GM18498 (cell line): ENCODE results near the gene ETNPPL.

Experiments
- ATAC-seq: cut with Tn5 transposase; IDR thresholded peaks from one replicate; pipeline ENCODE4 v1.9.1; 2021; ENCODE audit warnings: mild to moderate bottlenecking, moderate library complexity; ENCODE audit not compliant: unreplicated experiment

ETNPPL gene

DNA sequence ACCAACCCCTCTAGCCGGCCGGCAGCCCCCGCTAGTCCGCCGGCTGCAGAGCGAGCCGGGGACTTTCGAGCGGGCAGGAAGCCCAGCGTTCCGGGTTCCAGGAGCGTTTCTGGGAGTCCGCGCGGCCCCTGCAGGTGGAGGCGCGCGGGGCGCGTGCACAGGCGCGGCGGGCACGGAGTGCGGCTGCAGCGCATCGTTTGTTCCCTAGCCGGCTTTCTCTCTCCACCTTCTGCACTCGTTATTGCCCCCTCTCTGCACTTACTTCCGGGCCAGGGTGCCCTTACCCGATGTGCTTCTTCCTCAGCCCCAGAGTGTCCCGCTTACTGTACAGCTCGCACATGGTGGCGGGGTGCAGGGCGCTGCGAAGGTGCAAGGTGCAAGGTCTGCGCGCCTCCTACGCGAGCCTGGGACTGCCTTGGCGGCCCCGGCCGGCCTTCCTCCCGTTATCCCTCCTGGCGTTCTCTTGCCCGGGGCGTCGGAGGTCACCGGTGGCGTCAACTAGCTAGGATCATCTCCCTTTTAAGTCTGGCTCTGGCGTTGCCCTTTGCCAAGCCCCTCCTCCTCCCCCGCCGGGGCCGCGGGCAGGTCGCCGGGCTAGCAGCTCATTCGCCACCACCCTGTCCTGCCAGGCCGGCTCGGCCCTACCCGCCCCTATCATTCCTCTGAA, at the start of gene ETNPPL:
Gene ETNPPL, minus strand, starts transcription at position 495 of the 667 bp plus-strand sequence. Its CDS starts 155 bp downstream, at position 340.
- peak; percentile 59 for ATAC-seq

DNA sequence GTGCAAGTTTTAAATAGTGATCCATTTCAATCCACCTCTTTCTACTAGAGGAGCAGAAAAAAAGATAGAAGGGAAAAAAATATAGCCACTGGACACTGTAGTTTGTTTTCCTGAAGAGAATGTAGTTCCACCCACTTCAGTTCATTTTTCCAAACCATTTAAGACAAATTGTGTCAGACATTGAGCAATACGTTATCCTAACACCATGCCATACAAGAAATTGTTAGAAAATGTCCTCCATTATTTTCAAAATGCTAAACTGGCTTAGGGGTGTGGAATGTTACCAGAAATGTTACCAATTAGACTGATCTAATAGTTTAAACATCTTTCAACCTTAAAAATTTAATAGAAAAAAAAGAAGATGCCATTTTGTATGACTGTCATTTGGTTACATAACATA, 48.6 kb upstream of the ETNPPL start:
- no peak for ATAC-seq

DNA sequence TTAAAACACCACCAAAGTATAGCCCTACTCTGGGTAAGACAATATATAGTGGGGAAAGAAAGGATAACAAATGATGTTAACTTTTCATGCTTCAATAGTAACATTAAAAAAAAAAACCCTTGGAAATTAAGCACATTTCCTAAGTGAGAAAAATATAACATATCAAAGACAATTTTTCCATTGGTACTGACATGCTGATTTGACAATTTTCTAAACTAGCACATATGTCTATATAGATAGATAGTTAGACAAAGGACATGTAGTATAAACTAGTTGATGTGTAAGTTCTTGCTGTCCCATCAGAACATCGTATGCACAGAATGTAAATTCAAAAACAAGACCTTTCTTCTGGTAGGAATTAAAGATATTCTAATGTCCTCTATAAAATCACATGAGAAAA, 47.2 kb upstream of the ETNPPL start:
- no peak for ATAC-seq

DNA sequence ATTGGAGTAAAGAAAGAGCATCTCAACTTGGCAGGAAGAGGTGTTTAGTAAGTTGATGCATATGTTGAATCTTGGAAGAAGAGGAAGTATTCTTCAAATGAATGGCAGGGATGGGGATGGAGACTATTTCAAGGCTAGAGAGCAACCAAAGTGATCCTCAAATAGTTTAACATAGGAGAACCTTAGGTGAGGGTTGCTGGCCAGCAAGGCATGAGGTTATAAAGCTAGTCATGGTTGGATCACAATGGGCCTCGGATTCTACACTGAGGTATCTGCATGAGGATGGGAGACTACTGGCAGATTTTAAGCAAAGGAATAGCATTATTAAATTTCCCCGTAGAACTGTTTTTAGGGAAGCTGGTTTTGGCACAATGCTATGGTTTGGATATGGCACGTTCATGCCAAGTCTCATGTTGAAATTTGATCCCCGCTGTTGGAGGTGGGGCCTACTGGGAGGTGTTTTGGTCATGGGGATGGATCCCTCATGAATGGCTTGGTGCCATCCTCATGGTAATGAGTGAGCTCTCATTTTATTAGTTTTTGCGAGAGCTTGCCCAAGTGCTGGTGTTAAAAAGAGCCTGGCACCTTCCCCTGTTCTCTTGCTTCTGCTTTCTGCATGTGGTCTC, 41.9 kb upstream of the ETNPPL start:
- ATAC-seq, result no peak

DNA sequence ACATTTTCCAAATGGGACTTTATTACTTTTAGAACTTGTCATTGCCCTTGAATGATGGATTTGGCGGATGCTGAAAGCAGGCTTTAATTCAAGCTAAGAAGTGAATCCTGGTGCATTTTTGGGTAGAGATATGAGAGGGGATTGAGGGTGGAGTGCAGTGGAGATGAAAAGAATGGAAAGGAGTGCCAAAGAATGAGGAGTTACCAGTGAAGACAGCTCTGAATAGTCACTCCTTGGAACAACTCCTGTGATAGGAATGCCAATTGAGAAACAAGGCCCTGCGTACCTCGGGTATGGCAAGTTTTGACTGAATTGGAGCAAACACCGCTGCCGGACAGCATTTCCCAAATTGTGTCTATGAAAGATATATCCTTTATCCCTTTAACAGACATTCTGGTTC, 36.5 kb upstream of the ETNPPL start:
- ATAC-seq, result no peak

DNA sequence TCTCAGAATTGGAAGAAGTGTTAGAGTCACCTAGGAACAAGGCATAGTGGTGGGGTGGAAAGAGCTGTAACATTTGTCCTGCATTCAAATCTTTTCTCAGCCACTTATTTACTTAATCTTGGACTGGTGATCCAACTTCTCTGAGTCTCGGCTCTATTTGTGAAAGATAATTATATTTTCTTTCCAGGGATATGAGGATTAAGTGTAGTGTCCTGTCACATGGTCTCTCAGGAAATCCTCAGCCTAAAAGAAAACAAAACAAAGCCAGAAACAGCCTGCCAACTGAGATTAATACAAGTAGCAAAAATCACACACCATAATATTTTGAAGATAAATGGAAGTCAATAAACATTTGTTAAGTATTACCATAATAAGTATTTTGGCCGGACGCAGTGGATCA, 33.3 kb upstream of the ETNPPL start:
- no peak for ATAC-seq

DNA sequence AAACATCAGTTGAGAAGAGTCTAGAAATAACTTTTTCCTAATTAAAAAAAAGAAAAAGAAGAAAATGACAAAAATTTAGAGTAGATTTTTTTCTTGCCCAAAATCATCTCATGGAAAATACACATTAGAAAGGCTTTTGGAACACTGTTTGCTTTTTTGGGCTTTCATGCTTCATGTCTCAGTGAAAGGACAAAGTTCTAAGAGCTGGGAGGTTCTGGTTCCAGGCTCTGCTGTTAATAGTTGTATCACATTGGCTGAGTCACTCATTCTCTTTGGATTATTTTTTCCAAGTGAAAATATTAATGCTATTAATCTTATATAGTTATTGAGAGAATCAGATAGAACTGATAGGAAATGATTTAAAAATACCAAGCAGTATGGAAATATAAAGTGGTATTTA, 32.9 kb upstream of the ETNPPL start:
- no peak for ATAC-seq

DNA sequence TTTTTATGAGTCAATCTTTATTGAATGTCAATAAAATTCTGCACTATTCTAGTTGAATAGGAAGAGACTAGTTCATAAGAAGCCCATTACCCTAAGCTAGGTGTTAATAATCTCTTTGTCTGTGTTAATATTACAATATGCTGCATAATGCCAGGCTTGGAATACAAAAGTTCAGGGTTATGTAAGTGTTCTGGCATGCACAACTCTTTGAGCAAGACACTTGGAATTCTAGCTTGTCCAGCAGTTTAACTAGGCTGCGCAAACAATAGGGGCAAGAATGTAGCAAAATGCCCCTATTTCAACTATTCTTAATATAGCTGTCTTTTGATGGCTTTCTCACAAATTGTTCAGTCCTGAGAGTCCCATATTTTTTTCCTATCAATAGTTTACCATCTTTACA, 31.3 kb upstream of the ETNPPL start:
- ATAC-seq, result no peak

DNA sequence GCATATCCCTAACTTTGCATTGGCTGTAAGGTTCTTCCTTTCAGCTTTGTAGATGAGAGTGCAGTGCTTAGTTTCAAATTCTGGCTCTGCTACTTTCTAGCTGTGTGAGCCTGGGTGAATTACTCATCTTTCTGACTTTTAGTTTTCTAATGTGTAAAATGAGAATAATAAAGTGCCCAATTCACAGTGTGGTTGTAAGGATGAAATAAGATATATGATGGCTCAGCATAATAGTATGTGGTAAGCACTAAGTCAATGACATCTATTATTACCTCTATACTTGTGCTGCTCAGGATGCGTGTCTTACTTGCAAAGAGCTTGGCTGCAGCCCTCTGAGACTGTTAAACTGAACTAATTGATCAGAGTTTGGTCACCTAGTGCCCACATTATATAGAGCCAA, 30.6 kb upstream of the ETNPPL start:
- no peak for ATAC-seq

DNA sequence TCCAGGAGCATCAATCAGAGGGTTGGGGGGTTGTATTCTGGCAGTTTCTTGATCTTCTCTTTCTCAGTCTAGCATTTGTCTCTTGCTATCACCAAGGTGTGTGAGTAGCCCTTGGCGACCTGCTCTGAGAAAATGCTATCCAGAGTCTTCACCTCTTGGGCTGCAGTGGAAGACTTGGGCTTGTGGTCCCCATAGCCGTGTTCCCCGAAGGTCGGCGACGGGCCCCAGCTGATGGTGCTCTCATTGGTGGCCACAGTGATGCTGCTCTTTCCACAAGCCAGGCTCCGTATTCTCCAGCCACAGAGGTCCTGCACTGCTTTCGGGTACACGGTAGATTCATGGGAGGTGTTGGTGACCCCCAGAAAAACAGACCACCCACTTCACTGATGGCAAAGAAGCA, 25.9 kb upstream of the ETNPPL start:
- ATAC-seq, result no peak

DNA sequence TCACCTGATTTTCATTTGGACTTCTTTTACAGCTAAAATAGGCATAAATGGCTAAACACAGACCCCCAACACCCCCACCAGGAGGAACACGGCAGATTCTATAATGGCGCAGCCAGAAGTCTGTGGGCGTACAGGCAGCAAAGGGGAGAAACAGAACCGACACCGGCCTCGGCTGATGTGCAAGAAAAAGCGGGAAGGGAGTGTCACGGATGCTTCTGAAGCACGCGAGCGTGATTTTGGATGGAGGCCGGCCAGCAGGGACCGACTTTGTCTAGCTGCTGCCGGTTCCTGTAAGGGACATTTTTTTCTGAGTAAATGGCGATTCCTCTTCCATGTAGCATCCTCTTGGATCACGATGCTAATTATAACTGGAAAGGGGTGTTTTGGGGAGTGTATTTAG, 24.9 kb upstream of the ETNPPL start:
- no peak for ATAC-seq

DNA sequence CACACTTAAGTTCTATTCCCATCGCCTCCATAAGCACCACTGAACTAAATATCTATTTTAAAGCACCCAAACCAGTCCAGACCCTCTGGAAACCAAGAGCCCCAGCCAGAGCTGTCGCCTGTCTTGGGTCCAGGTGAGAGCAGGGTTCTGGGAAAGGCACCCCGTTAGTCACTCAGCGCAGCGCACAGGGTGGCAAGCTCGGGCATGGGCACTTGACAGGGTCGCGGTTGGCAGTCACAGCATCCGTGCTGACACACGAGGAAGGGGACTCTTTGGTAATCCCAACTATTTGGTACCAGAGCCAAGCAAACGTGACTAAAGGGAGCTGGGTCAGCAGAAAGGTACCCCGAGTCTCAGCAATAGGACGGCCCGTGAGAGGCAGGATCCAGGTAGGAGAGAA, 24.3 kb upstream of the ETNPPL start:
- ATAC-seq, result no peak

DNA sequence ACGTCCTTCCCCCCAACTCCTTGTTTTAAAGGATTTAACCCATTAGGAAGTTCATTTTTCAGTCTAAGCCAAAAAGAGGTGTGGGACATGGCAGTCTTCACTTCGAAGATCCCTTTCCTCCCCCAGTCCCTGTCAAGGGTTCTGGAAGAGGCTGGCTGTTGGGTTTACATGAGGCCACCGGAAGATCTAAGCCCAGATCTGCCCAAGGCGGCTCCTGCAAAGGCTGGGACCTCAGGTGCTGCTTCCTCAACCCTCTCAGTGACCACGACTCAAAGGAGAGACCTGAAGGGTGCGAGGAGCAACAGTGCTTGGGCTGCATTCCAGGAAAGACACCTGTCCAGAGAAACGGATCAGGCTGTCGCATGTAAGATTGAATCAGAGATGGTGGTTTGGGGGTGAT, 23.5 kb upstream of the ETNPPL start:
- ATAC-seq, result no peak

DNA sequence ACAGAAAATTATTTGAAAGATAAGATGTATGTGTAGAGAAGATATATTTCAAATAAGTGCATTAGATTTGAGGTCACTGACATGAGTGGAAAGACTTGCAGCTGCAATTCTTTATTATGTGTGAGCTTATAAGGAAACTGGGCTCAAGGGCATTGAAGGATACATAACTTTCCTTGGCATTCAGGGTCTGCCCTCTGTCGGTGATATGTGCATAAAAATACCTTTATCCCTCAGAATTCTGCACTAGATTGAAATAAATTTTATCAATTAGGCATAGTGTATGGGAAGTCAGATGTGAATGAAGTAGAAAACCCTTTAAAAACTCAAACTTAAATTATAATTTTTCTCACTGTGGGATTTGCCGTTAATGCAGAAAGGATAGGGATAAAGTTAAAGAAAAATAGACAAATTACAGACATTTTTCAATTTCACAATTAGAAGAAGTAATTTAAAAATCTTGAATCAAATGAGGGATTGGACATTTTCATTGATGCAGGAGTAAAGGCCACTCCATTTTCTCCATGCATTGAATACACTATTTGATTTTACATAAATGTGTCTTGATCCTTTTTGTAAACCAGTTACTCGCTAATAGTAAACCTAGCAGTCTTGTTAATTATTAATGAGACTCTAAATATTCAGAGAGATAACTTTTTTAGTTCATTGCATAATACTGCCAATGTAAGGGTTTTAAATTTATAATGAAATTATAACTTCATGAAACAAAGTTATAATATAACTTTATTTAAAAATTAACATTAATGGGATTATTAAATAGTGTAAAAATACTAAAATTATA, 21.0 kb upstream of the ETNPPL start:
- no peak for ATAC-seq

DNA sequence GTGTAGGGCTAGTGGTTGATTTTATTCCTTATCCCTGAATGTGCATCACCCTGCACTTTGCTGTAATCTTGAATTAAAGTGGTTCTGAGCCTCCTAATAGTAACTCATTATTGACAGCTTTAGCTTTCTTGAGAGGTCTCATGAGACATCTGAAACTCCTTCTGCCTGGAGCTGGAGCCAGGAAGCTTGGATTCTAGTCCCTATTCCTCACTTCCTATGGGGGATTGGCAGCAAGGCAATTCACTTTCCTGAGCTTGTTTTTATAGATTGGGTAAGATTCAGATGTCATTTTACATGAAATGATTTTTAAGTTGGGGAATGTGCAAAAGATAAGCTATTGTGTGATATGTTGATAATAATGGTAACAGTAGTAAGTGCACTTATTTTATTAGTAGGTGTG, 17.1 kb upstream of the ETNPPL start:
- ATAC-seq, result no peak

DNA sequence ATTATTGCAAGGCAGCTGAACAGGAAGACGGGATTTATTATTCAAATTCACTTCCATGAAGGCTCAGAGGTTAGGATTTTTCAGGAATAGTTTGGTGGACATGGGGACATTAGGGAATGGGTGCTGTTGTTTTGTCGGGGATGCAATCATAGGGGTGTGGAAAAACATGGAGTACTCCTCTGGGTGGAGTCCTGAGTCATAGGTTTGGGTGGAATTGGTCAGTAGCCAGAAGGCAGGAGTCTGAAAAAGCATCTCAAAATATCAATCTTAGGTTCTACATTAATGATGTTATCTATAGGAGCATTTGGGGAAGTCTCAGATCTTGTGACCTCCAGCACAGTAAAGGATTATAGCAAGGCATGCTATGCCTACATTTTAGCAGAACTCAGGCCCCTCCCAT, 14.5 kb upstream of the ETNPPL start:
- ATAC-seq, result no peak

DNA sequence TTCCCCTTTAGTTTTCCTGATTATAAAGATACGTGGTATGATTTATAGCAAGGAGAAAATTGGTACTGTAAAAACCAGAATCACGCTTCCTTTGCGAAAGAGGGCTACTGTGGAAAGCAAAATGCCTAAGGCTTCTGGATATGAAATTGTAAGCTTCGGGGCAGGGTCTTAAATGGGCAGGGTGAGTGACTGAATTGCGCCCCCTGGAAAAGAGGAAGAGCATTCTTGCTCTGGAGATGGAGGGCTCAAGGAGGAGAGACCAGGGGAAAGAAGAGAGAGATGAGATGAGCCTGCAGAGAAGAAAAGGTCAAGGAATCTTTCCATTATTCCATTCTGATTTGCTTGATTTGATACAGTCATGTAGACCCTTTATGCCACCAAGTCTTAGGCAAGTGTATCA, 13.1 kb upstream of the ETNPPL start:
- ATAC-seq, result no peak

DNA sequence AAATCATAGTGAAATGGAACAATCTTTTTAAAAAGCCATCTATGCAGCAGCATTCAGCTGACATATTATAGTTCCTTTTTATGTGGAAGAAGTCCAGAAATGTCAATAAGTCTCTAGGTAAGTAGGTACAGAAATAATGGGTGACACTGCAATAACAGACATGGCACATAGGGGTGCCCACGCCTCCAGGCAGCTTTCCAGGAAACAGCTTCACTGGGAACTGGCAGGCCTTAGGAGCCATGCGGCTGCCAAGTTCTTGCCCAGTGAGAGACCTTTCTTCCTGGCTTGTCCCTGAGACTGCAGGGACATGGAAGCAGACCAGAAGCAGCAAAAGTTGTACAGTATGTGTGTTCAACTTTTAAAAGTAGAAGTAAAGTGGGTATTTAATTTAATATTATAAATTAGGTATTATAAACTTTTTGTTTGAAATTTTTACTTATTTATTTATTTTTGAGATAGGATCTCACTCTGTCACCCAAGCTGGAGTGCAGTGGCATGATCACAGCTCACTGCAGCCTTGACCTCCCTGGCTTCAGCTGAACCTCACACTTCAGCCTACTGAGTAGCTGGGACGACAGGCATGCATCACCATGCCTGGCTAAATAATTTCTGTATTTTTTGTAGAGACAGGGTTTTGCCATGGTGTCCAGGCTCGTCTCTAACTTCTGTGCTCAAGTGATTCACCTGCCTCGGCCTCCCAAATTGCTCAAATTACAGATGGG, 12.1 kb upstream of the ETNPPL start:
- no peak for ATAC-seq

DNA sequence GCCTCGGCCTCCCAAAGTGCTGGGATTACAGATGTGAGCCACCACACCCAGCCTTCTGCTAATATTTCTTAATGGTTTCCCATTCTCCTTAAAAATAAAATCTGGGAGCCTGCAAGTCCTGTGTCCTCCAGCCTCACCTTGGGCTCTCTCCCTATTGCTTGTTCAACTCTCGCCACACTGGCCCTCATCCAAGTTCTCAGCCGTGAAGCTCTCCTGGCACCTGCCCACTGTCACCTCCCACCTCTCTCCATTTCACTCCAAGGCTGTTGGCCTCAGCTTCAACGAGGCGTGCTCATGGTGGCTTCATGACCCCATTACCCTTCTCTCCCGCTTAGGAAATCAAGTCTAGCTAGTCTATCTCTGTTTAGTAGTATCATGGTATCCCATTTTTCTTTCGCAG, 9.5 kb upstream of the ETNPPL start:
- ATAC-seq, result no peak

DNA sequence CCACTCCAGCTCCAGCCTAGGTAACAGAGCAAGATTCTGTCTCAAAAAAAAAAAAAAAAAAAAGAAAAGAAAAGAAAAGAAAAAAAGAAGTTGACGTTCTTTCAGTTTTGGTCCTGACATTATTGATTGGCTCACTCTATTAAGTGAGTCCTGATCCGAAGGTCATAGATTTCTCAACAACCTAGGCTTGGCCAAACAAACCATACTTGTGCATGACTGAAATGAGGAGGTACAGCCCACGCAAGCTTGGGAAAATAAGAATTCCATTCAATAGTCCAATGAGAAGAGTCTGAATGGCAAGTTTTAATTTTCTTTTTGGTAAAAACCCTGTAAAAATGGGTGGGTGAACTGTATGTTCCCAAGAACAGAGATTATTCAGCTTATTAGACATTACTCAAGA, 3.2 kb upstream of the ETNPPL start:
- ATAC-seq, result no peak

DNA sequence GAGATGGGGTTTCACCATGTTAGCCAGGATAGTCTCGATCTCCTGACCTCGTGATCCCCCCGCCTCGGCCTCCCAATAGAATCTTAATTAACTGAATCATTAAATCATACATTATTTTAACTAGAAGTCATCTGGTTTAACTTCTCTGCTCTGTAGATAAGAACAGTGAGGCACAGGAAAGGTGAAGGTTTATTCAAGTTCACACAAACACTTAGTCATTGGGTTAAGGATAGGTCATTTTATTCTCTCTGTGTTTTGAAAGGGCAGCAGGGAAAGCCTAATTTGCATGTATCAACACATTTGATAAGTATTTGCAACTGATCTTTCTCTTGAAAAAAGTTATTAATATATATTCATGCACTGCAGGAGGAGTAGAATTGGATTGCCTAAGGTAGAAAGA, 1.1 kb upstream of the ETNPPL start:
- ATAC-seq, result no peak

DNA sequence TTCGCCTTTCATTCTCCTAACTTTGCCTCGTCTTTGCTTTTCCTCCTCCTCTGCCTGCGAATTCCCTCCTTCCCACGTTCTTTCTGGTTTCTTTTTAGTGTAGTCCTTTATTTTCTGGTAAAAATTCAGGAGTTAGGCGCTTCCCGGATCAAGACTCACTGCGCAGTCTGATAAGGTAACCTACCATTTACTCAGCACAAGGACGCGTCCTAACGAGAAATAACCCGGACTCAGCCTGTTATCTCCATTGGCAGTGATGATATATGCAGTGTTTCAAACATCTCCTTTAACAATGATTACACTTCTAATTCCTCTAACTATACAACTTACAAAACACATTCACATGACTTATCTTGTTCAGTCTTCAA, 357 bp upstream of the ETNPPL start:
- ATAC-seq, result no peak
